ENCODE data around the gene MYO1A. TPM values are rescaled to one million over a fixed set of nuclear protein-coding genes. Genes with fewer than 3 reads are reported as not detected.
A peak's percentile ranks its signal among the peaks of the same experiment; 100 is the strongest.

The MYO1A gene
- total RNA-seq, 3 donors from 2014 or later (not counting 1 experiment from before 2014, with no cell fraction given): 1.1 TPM; not detected in 2

- Histone ChIP-seq H3K27me3 (ENCODE audit: control insufficient read depth, insufficient read depth, low read length) (peaks cover 2% of the 10 kb centered on the region), H3K9me3 (ENCODE audit: control insufficient read depth, insufficient read depth, low read length) (no peaks in the 10 kb centered on the region), H3K36me3 (ENCODE audit: control insufficient read depth, insufficient read depth, low read length) (no peaks in the 10 kb centered on the region), H3K4me1 (ENCODE audit: control insufficient read depth, insufficient read depth, low read length) (peaks cover 31% of the 10 kb centered on the region), H3K27ac (ENCODE audit: low read length) (no peak overlapping the region), H3K4me3 (ENCODE audit: low read length) (no peak overlapping the region)
- peak overlapping the region; percentile 49 for H3K4me3 Mint-ChIP-seq
- H3K27ac Mint-ChIP-seq: peak overlapping the region in 1 of 2 donors; percentile 78
- intact Hi-C loops (cut with micrococcal nuclease): no loop called here
- H3K9me3 Mint-ChIP-seq: no peaks in the 10 kb centered on the region
- peaks cover 43 to 72% of the 10 kb centered on the region in 2 donors for H3K27me3 Mint-ChIP-seq (ENCODE audit: low read depth in 2 of 2)
- WGBS (ENCODE audit: insufficient coverage): 36% methylated on average over 7 of the region's 10 CpGs
- peak; percentile 38 to 58 for DNase-seq
- H3K4me1 Mint-ChIP-seq: peaks cover 33 to 36% of the 10 kb centered on the region in 2 donors
- H3K36me3 Mint-ChIP-seq: no peaks in the 10 kb centered on the region
- no peak for TF ChIP-seq CTCF (IDR thresholded peaks at IDR 0.05)
- ATAC-seq: peak; percentile 77 to 89 (median 78)
Measured at GRCh38 chr12:57046947-57047890, 2.7 kb downstream of the MYO1A start.

GRCh38 chr12:57046086-57046791, 3.7 kb downstream of the MYO1A start:
- Mint-ChIP-seq H3K4me3 (peak overlapping the region; percentile 18), H3K4me1 (peaks cover 31 to 34% of the 10 kb centered on the region in 2 donors), H3K27me3 (ENCODE audit: low read depth in 2 of 2) (peaks cover 43 to 70% of the 10 kb centered on the region in 2 donors), H3K9me3 (no peaks in the 10 kb centered on the region), H3K36me3 (no peaks in the 10 kb centered on the region), H3K27ac (no peak overlapping the region)
- Histone ChIP-seq H3K4me3 (ENCODE audit: low read length) (no peak overlapping the region), H3K36me3 (ENCODE audit: control insufficient read depth, insufficient read depth, low read length) (no peaks in the 10 kb centered on the region), H3K9me3 (ENCODE audit: control insufficient read depth, insufficient read depth, low read length) (no peaks in the 10 kb centered on the region), H3K4me1 (ENCODE audit: control insufficient read depth, insufficient read depth, low read length) (peaks cover 29% of the 10 kb centered on the region), H3K27me3 (ENCODE audit: control insufficient read depth, insufficient read depth, low read length) (peaks cover 2% of the 10 kb centered on the region), H3K27ac (ENCODE audit: low read length) (no peak overlapping the region)
- no peak for DNase-seq
- no peak for TF ChIP-seq CTCF (IDR thresholded peaks at IDR 0.05)
- no peak for ATAC-seq
- intact Hi-C loops (cut with micrococcal nuclease): no loop called here
- 88% methylated on average over 5 of the region's 6 CpGs for WGBS (ENCODE audit: insufficient coverage)

- TF ChIP-seq CTCF (IDR thresholded peaks at IDR 0.05): no peak
- no peak for ATAC-seq
- H3K9me3 ChIP-seq (ENCODE audit: control insufficient read depth, insufficient read depth, low read length): no peaks in the 10 kb centered on the region
- Mint-ChIP-seq H3K36me3 (no peaks in the 10 kb centered on the region), H3K4me3 (no peak overlapping the region), H3K27ac (no peak overlapping the region), H3K27me3 (ENCODE audit: low read depth in 2 of 2) (peaks cover 43 to 60% of the 10 kb centered on the region in 2 donors), H3K4me1 (peaks cover 24 to 26% of the 10 kb centered on the region in 2 donors), H3K9me3 (no peaks in the 10 kb centered on the region)
- peaks cover 2% of the 10 kb centered on the region for H3K27me3 ChIP-seq (ENCODE audit: control insufficient read depth, insufficient read depth, low read length)
- H3K4me3 ChIP-seq (ENCODE audit: low read length): no peak overlapping the region
- 98% methylated on average over 3 of the region's 3 CpGs for WGBS (ENCODE audit: insufficient coverage)
- intact Hi-C loops (cut with micrococcal nuclease): no loop called here
- DNase-seq: no peak
- H3K4me1 ChIP-seq (ENCODE audit: control insufficient read depth, insufficient read depth, low read length): peaks cover 26% of the 10 kb centered on the region
- no peaks in the 10 kb centered on the region for H3K36me3 ChIP-seq (ENCODE audit: control insufficient read depth, insufficient read depth, low read length)
- no peak overlapping the region for H3K27ac ChIP-seq (ENCODE audit: low read length)
Measured at GRCh38 chr12:57044889-57045288, 5.0 kb downstream of the MYO1A start.

Measured in natural killer cell (primary cell).